Measurements from ENCODE around the gene ARHGAP21. TPM values are rescaled to one million over a fixed set of nuclear protein-coding genes. Genes with fewer than 3 reads are reported as not detected.
"Not testable (repeated sequence)": the region's sequence is repeated elsewhere in the genome, so short reads cannot be mapped to it uniquely, and the experiment has no call there.

ARHGAP21 gene
- total and polyA plus RNA-seq, 2 experiments from 2014 or later = 24.0 to 88.2 TPM

DNA sequence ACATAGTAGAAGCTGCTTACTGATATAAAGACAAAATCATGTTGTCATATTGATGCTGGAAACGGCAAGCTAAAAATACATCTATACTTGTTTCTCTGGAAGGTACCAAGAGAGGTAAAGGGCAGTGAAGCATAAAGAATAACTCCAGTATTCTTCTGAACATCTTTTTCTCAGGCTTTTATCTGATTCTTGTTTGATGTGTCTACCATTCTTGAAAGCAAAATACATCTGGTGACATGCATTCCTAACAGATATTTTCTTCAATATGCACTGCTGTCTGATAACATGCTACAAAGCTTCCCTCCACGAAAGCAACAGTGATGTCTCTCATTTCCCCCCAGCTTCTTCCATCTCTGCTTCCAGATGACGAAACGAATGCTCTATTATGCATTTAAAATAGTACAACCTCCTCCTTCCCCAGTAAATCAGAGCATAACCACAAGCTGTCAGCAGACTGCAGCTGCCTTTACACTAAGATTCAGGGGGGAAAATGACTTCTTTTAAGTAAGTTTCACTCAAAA lies 100.8 kb downstream of the ARHGAP21 start:
- Histone ChIP-seq H3K27ac (peak overlapping the region; percentile 34), H3K36me3 (peaks cover 2% of the 10 kb centered on the region), H3K4me3 (no peak overlapping the region), H3K9me3 (ENCODE audit: low read depth) (no peaks in the 10 kb centered on the region), H3K27me3 (no peaks in the 10 kb centered on the region), H3K4me1 (ENCODE audit: low read depth) (peaks cover 28% of the 10 kb centered on the region)
- DNase-seq (ENCODE audit: low read depth in 1 of 2, low spot score in 1 of 2) = peak in 1 of 2 donors; percentile 68
- TF ChIP-seq, protein P1, sequence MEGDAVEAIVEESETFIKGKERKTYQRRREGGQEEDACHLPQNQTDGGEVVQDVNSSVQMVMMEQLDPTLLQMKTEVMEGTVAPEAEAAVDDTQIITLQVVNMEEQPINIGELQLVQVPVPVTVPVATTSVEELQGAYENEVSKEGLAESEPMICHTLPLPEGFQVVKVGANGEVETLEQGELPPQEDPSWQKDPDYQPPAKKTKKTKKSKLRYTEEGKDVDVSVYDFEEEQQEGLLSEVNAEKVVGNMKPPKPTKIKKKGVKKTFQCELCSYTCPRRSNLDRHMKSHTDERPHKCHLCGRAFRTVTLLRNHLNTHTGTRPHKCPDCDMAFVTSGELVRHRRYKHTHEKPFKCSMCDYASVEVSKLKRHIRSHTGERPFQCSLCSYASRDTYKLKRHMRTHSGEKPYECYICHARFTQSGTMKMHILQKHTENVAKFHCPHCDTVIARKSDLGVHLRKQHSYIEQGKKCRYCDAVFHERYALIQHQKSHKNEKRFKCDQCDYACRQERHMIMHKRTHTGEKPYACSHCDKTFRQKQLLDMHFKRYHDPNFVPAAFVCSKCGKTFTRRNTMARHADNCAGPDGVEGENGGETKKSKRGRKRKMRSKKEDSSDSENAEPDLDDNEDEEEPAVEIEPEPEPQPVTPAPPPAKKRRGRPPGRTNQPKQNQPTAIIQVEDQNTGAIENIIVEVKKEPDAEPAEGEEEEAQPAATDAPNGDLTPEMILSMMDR (IDR thresholded peaks at IDR 0.05; ENCODE audit: low read depth, low read length) = no peak

GRCh38 chr10:24621035-24621795 lies 102.5 kb downstream of the ARHGAP21 start:
- H3K36me3 ChIP-seq; H3K4me3 ChIP-seq; DNase-seq (ENCODE audit: low read depth in 1 of 2, low spot score in 1 of 2); H3K27ac ChIP-seq; H3K27me3 ChIP-seq; H3K9me3 ChIP-seq (ENCODE audit: low read depth): not testable (repeated sequence)
- H3K4me1 ChIP-seq (ENCODE audit: low read depth) = peaks cover 28% of the 10 kb centered on the region

DNA sequence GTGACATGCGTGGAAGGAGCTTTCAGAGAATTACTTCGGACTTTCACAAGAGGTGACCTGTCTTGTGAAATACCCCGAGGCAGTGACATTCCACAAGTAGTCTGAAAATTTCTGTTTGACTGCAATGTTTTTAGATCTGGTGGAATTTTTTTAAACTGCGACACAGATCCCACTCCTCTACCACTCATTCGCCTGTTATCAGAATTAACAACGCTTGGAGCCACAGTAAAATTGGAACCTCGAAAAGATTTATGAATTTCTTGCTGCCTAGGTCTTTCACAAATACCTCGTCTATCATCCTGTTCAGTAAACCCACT lies 103.7 kb downstream of the ARHGAP21 start:
- DNase-seq (ENCODE audit: low read depth in 1 of 2, low spot score in 1 of 2); H3K27me3 ChIP-seq: not testable (repeated sequence)

DNA sequence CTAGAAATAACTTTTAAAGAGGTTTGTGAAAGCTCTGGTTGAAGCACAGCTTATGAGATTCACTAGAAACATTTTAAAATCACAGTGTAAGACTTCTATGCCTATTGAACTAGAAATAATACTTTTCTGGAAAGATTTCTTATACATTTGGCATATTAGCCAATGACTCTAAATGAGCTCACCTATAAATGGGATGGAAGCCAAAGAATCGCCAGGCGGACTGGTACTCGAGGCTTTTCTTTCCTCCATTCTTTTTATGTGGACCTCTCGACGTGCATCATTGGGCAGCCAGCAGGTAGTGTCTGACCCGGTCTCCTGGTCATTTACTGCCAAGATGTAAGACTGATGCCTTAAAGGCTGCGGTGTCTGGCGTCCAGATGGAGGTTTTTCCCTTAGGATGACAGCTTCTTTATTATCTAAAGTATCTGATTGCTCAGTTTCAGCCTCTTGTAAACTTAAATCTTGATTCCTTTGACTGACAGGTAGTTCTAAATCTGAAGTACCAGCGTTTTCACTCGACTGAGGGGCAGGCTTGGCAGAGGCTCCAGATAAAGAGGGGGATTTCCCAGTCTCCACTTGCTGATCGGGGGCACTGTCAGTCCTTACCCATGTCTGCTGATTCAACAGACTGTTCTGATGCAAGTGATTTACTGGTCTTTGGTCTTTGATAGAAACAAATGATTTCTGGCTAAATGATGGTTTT lies 104.2 kb downstream of the ARHGAP21 start:
- H3K36me3 ChIP-seq; DNase-seq (ENCODE audit: low read depth in 1 of 2, low spot score in 1 of 2); H3K27ac ChIP-seq; H3K9me3 ChIP-seq (ENCODE audit: low read depth); H3K27me3 ChIP-seq; H3K4me3 ChIP-seq: not testable (repeated sequence)
- H3K4me1 ChIP-seq (ENCODE audit: low read depth) = peaks cover 28% of the 10 kb centered on the region

More for the DNA sequence above, 103.7 kb downstream of the ARHGAP21 start:
- H3K9me3 ChIP-seq (ENCODE audit: low read depth); H3K4me3 ChIP-seq; H3K27ac ChIP-seq; H3K36me3 ChIP-seq: not testable (repeated sequence)
- H3K4me1 ChIP-seq (ENCODE audit: low read depth) = peaks cover 28% of the 10 kb centered on the region

- DNase-seq (ENCODE audit: low read depth in 1 of 2, low spot score in 1 of 2) = no peak
- no peaks in the 10 kb centered on the region for H3K36me3 ChIP-seq
- H3K27me3 ChIP-seq = no peaks in the 10 kb centered on the region
- TF ChIP-seq, protein P1 (IDR thresholded peaks at IDR 0.05; ENCODE audit: low read depth, low read length) = no peak
- H3K4me1 ChIP-seq (ENCODE audit: low read depth) = peaks cover 25% of the 10 kb centered on the region
- no peak overlapping the region for H3K4me3 ChIP-seq
- H3K9me3 ChIP-seq (ENCODE audit: low read depth) = no peaks in the 10 kb centered on the region
- no peak overlapping the region for H3K27ac ChIP-seq
These were observed 105.3 kb downstream of the ARHGAP21 start for GRCh38 chr10:24618401-24618800.

- TF ChIP-seq, protein P1 (IDR thresholded peaks at IDR 0.05; ENCODE audit: low read depth, low read length) = peak; percentile 81
- DNase-seq (ENCODE audit: low read depth in 1 of 2, low spot score in 1 of 2) = peak; percentile 57 to 67
- Histone ChIP-seq H3K4me3 (no peak overlapping the region), H3K27me3 (no peaks in the 10 kb centered on the region), H3K9me3 (ENCODE audit: low read depth) (no peaks in the 10 kb centered on the region), H3K36me3 (no peaks in the 10 kb centered on the region), H3K27ac (no peak overlapping the region), H3K4me1 (ENCODE audit: low read depth) (peaks cover 20% of the 10 kb centered on the region)
These were observed 105.8 kb downstream of the ARHGAP21 start for GRCh38 chr10:24617771-24618396.

DNA sequence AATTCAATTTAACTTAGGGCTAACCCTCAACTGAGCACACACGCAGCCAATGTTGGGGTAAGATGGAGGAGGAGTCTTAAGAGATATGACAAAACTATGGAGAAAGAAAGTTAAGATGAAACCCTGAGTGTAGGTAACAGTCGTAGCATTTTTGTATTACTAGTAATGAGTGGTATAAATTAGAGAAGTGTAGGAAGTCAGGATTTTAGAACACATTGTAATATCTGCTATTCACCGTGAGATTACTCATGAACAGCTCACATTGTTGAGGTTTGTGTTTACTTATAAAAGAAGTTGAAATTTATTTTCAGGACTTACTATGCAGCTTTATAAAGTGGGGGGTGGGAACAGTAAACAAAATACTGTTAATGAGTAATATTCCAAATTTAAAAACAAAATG lies 107.2 kb downstream of the ARHGAP21 start:
- H3K4me3 ChIP-seq = no peak overlapping the region
- TF ChIP-seq, protein P1 (IDR thresholded peaks at IDR 0.05; ENCODE audit: low read depth, low read length) = no peak
- H3K9me3 ChIP-seq (ENCODE audit: low read depth) = no peaks in the 10 kb centered on the region
- H3K27me3 ChIP-seq = no peaks in the 10 kb centered on the region
- H3K27ac ChIP-seq = no peak overlapping the region
- DNase-seq (ENCODE audit: low read depth in 1 of 2, low spot score in 1 of 2) = no peak
- no peaks in the 10 kb centered on the region for H3K36me3 ChIP-seq
- peaks cover 7% of the 10 kb centered on the region for H3K4me1 ChIP-seq (ENCODE audit: low read depth)
